Tibial nerve (tissue), 4 donors: ENCODE measurements around the gene OLA1. TPM values are rescaled to one million over a fixed set of nuclear protein-coding genes. Genes with fewer than 3 reads are reported as not detected.

Experiments used
- DNase-seq, 2 donors: peaks; one replicate each; pipeline ENCODE4 v3.0.0-alpha.2; 2019; ENCODE audit warnings: low spot score in 2 of 2
- H3K27ac ChIP-seq, 4 donors: fragments of 200-600 bp; sonication (generic) in 3 of 4; one replicate each; pipeline ENCODE4 v1.5.1; 2017 to 2019; ENCODE audit warnings: mild to moderate bottlenecking in 1 of 4
- H3K27me3 ChIP-seq, 2 donors: fragments of 200-600 bp; sonication (generic) in 1 of 2; one replicate each; pipeline versions ENCODE4 v1.5.1 to v1.6.0; 2017 to 2019
- H3K36me3 ChIP-seq, 3 donors: fragments of 200-600 bp; sonication (generic); one replicate each; pipeline ENCODE4 v1.5.1; 2018 to 2019
- H3K4me1 ChIP-seq, 4 donors: fragments of 200-600 bp; sonication (generic) in 3 of 4; one replicate each; pipeline ENCODE4 v1.5.1; 2017 to 2019
- H3K4me3 ChIP-seq, 4 donors: fragments of 200-600 bp; sonication (generic) in 3 of 4; one replicate each; pipeline ENCODE4 v1.5.1; 2017 to 2019; ENCODE audit warnings: mild to moderate bottlenecking in 1 of 4, moderate library complexity in 1 of 4
- H3K9me3 ChIP-seq, 4 donors: fragments of 200-600 bp; sonication (generic) in 3 of 4; one replicate each; pipeline ENCODE4 v1.5.1; 2017 to 2019
- CTCF ChIP-seq, 5 experiments: fragments of 200-600 bp in 3 of 5; fragments of 450-650 bp in 2 of 5; sonication (generic) in 3 of 5; IDR thresholded peaks; one replicate each; pipeline ENCODE4 v1.5.1; 2016 to 2019; ENCODE audit warnings: antibody characterized with exemption in 5 of 5, mild to moderate bottlenecking in 3 of 5, moderate library complexity in 2 of 5
- EP300 ChIP-seq, 2 donors: sonication (generic); formaldehyde crosslinking; IDR thresholded peaks; one replicate each; pipeline ENCODE4 v1.6.1; 2017; ENCODE audit warnings: antibody characterized with exemption in 2 of 2, mild to moderate bottlenecking in 1 of 2
- POLR2A ChIP-seq, 2 donors: fragments of 450-650 bp; IDR thresholded peaks; one replicate each; pipeline ENCODE4 v1.6.1; 2017; ENCODE audit warnings: antibody characterized with exemption in 2 of 2, mild to moderate bottlenecking in 2 of 2, moderate library complexity in 2 of 2
- WGBS, 2 donors: methylation state at CpG; one replicate each; pipeline ENCODE4 v1.1.5; 2018; 5-methylcytosine and 5-hydroxymethylcytosine counted together
- total RNA-seq, 4 donors: library from RNA; depleted of rRNA; stranded (reverse); fragments of >200 nt; gene quantifications; one replicate each; pipeline ENCODE4 v1.1.0, GENCODE V29; 2016

The OLA1 gene
- total RNA-seq, 4 donors from 2014 or later: 32.0 to 69.0 (median 45.5) TPM

- no peaks in the 10 kb centered on the region for H3K4me1 ChIP-seq
- WGBS, 2 donors: 66 to 69% methylated on average over 2 of the region's 2 CpGs
- no peaks in the 10 kb centered on the region for H3K27me3 ChIP-seq
- TF ChIP-seq EP300 (IDR thresholded peaks at IDR 0.05): no peak
- no peak for TF ChIP-seq POLR2A (IDR thresholded peaks at IDR 0.05)
- TF ChIP-seq CTCF (IDR thresholded peaks at IDR 0.05): no peak
- H3K36me3 ChIP-seq: no peaks in the 10 kb centered on the region
- DNase-seq: no peak
- no peak overlapping the region for H3K4me3 ChIP-seq
- H3K9me3 ChIP-seq: no peaks in the 10 kb centered on the region
- H3K27ac ChIP-seq: no peak overlapping the region
Observed at GRCh38 chr2:174209325-174209724, 39.0 kb downstream of the OLA1 start.

- Histone ChIP-seq H3K27me3 (no peaks in the 10 kb centered on the region), H3K36me3 (no peaks in the 10 kb centered on the region), H3K4me3 (no peak overlapping the region), H3K9me3 (no peaks in the 10 kb centered on the region), H3K27ac (no peak overlapping the region), H3K4me1 (no peaks in the 10 kb centered on the region)
- WGBS, 2 donors: 77 to 93% methylated on average over 4 of the region's 4 CpGs
- TF ChIP-seq EP300 (IDR thresholded peaks at IDR 0.05) (no peak), POLR2A (IDR thresholded peaks at IDR 0.05) (no peak), CTCF (IDR thresholded peaks at IDR 0.05) (no peak)
- DNase-seq: no peak
Observed at GRCh38 chr2:174208026-174208425, 40.3 kb downstream of the OLA1 start.

- DNase-seq: no peak
- H3K36me3 ChIP-seq: no peaks in the 10 kb centered on the region
- H3K27ac ChIP-seq: no peak overlapping the region
- 94 to 100% methylated on average over 2 of the region's 2 CpGs for WGBS, 2 donors
- H3K9me3 ChIP-seq: no peaks in the 10 kb centered on the region
- H3K4me3 ChIP-seq: no peak overlapping the region
- no peak for TF ChIP-seq CTCF (IDR thresholded peaks at IDR 0.05)
- no peak for TF ChIP-seq EP300 (IDR thresholded peaks at IDR 0.05)
- TF ChIP-seq POLR2A (IDR thresholded peaks at IDR 0.05): no peak
- H3K4me1 ChIP-seq: no peaks in the 10 kb centered on the region
- H3K27me3 ChIP-seq: no peaks in the 10 kb centered on the region
Observed at GRCh38 chr2:174205562-174205961, 42.8 kb downstream of the OLA1 start.

GRCh38 chr2:174202188-174202587 is 46.1 kb downstream of the OLA1 start:
- Histone ChIP-seq H3K36me3 (no peaks in the 10 kb centered on the region), H3K9me3 (no peaks in the 10 kb centered on the region), H3K27ac (no peak overlapping the region), H3K4me3 (no peak overlapping the region), H3K27me3 (no peaks in the 10 kb centered on the region), H3K4me1 (no peaks in the 10 kb centered on the region)
- no peak for DNase-seq
- TF ChIP-seq POLR2A (IDR thresholded peaks at IDR 0.05) (no peak), EP300 (IDR thresholded peaks at IDR 0.05) (no peak), CTCF (IDR thresholded peaks at IDR 0.05) (no peak)
- 99% methylated on average over 4 of the region's 4 CpGs for WGBS, 2 donors

- H3K4me3 ChIP-seq: no peak overlapping the region
- H3K9me3 ChIP-seq: no peaks in the 10 kb centered on the region
- no peaks in the 10 kb centered on the region for H3K36me3 ChIP-seq
- TF ChIP-seq CTCF (IDR thresholded peaks at IDR 0.05) (no peak), EP300 (IDR thresholded peaks at IDR 0.05) (no peak), POLR2A (IDR thresholded peaks at IDR 0.05) (no peak)
- no peak for DNase-seq
- 56 to 79% methylated on average over 2 of the region's 2 CpGs for WGBS, 2 donors
- H3K4me1 ChIP-seq: no peaks in the 10 kb centered on the region
- H3K27me3 ChIP-seq: no peaks in the 10 kb centered on the region
- no peak overlapping the region for H3K27ac ChIP-seq
Observed at GRCh38 chr2:174198846-174199564, 49.3 kb downstream of the OLA1 start.
